NCI-H345 (cell line): ENCODE results near the gene TFAP2C.

Source experiments
- DNase-seq: peaks from one replicate; lab custom pipeline; 2025; lab: John Stamatoyannopoulos, UW

TFAP2C gene

DNA sequence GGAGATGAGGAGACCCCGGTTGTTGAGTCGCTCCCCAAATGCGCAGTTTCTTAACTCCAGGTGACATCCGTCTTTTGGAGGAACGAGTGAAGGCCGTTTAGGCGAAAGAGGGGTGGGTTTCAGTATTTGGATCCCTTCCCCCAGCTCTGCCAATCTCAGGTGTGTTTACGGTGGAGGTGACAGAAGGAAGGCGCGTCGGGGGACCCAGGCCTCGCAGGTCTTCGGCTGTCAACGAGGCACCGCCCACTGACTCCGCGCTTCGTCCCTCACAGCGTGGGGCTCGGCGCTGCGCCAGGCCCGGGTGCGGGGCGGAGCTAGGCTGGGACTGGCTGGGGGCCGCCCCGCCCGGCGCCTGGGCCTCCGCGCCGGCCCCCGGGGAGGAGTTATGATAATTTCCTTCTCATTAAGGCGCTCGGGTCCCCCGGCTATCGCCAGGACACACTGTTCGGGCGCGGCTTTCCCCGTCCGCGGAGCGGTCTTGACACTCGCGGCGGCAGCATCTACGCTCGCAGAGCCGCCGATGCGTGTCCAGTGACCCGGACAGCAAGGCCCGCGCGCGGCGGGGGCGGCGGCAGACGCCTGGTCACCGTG lies at the start of gene TFAP2C:
Gene TFAP2C (plus strand): TSS at position 434 of the 591 bp plus-strand sequence. CDS start 239 bp downstream, outside the sequence.
- peak; percentile 89 for DNase-seq

- no peak for DNase-seq
These were observed 48.9 kb upstream of the TFAP2C start for GRCh38 chr20:56580226-56580625.

DNA sequence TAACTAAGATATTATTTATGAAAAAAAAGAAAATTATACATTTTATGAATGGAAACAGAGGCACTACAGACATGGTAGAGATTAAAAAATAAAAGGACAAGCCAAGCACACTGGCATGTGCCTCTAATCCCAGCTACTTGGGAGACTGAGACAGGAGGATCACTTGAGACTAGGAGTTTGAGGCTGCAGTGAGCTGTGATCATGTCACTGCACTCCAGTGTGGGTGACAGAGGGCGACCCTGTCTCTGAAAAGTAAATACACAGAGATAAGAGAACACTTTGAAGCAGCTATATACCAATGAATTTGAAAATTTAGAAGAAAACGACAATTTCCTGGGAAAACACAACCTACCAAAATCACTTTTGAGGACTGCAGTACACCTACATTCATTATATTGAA lies 47.4 kb upstream of the TFAP2C start:
- DNase-seq, result no peak

DNA sequence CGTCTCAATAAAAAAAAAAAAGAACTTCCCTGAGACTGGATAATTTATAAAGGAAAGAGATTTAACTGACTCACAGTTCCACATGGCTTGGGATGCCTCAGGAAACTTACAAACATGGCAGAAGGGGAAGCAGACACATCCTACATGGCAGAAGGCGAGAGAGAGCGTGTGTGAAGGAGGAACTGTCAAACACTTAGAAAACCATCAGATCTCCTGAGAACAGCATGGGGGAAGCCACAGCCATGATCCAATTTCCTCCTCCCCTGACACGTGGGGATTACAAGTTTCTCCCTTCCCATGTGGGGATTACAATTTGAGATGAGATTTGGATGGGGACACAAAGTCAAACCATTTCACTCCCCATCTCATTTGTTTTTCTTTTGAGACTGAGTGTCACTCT lies 46.6 kb upstream of the TFAP2C start:
- DNase-seq, result no peak

- DNase-seq, result no peak
These were observed 44.2 kb upstream of the TFAP2C start for GRCh38 chr20:56584916-56585315.

- no peak for DNase-seq
These were observed 41.6 kb upstream of the TFAP2C start for GRCh38 chr20:56587307-56588041.

DNA sequence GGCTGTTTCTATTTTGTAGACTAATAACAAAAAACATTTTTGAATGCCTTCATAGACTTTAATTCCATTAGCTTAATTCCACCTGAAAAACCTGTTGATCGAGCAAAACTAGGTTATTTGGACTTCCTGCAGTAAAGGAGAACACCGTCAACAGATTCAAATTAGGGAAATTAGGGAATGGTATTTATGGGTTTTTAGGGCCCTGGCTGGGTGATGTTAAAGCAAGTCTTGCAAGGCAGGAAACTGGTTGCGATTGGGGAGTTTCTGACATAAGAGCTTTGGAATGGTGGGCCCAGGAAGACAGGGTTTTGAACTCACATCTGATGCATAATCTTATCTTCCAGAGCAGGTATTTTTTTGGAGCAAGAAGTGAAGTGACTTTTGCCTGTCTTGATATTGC lies 40.1 kb upstream of the TFAP2C start:
- DNase-seq, result no peak

DNA sequence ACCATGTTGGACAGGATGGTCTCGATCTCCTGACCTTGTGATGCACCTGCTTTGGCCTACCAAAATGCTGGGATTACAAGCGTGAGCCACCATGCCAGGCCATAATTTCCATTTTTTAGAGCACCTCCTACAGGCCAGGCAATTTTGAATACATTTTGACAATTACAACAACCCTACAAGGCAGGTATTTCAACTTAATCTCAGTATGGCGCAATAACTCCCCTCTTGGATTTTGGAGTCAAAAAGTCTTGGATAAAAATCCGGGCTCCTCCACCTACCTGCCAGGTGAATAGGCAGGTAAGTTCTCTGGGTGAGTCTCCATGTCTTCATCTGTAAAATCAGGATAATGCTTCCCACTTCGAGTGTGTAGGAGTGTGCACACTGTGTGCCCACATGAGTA lies 39.5 kb upstream of the TFAP2C start:
- DNase-seq, result no peak

DNA sequence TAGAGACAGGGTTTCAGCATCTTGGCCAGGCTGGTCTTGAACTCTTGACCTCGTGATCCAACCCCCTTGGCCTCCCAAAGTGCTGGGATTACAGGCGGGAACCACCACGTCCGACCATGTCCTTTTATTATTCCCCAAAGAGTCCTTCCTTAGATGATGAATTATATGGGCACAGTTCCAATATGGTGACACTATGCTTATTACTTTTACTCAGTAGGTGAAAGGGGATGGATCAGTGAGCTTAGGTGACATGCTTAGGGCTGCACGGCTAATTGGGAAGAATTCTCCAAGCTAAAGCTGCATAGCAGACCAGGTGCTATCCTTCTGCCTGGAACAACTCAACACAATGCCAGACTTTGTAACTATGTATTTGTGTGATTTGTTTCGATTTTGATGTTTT lies 38.2 kb upstream of the TFAP2C start:
- DNase-seq, result no peak

GRCh38 chr20:56592211-56592610 lies 36.9 kb upstream of the TFAP2C start:
- no peak for DNase-seq

- DNase-seq, result no peak
These were observed 36.3 kb upstream of the TFAP2C start for GRCh38 chr20:56592817-56593216.

DNA sequence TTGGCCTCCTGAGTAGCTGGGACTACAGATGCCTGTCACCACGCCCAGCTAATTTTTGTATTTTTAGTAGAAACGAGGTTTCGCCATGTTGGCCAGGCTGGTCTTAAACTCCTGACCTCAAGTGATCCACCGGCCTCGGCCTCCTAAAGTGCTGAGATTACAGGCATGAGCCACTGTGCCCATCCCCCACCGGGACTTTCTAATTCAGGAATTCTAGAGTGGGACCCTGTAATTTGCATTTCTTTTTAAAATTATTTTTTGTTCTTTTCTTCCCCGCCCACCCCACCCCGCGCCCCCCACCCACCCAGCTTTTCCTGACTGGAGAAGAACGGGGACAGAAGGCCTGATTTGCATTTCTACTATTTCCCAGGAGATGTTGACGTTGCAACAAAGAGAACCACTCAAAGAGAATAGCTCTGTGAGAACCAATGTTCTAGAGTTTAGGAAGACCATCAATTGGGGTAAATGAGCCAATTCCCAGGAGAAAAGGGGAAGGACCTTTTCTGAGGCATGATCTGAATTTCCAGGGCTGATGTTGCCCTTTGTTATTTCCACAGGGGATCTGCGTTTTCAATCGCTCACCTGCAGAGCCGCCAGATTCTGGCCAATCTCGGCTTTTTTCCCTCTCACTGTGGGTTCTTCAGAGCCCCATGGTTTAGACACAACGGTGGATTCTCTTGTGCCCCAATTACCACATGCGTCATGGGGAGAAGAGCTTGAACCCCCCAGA lies 33.2 kb upstream of the TFAP2C start:
- DNase-seq, result peak; percentile 39

- DNase-seq, result no peak
These were observed 27.9 kb upstream of the TFAP2C start for GRCh38 chr20:56601166-56601565.

DNA sequence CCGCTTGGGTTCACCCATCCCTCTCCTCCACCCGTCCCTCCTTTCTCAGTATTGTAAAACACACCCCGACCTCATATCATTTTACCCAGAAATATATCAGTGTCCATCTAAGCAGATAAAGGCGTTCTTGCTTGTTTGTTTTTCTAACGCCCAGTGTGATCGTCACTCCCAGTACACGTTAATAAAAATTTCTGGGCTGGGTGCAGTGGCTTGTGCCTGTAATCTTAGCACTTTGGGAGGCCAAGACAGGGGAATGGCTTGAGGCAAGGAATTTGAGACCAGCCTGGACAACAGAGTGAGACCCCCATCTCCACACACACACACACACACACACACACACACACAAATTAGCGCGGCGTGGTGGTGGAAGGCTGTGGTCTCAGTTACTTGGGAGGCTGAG lies 24.4 kb upstream of the TFAP2C start:
- no peak for DNase-seq

DNA sequence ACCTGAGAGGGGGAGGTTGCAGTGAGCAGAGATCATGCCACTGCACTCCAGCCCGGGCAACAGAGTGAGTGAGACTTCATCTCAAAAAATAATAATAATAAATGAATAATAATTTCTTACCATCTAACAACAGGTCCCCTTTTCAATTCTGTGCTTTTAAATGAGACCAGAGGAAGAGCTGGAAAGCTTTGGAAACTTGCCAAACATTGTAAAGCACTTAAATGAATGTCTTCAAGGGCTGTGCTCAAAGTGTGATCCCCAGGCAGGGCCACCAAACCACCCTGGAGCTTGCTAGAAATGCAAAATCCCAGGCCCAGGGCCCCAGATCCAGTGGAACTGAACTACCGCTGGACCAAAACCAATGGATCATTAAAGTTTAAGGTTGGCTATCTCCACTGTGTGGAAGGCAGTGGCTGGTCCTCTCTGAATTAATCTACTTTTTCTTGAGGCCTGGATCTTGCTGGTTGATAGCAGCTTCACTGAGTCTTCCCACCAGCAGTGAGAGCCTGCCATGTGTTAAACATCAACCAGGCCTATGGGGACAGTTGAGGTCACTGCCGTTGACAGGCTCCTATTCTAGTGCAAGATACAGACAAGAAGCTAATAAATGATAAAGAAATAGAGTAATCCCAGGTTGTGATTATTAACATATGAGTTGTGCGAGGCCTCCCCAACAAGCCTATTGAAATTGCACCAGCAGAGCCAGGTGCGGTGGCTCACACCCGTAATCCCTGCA lies 23.7 kb upstream of the TFAP2C start:
- DNase-seq, result no peak

GRCh38 chr20:56606174-56606945 lies 22.7 kb upstream of the TFAP2C start:
- DNase-seq, result no peak

- no peak for DNase-seq
These were observed 21.9 kb upstream of the TFAP2C start for GRCh38 chr20:56607061-56607704.

GRCh38 chr20:56608376-56608775 lies 20.7 kb upstream of the TFAP2C start:
- DNase-seq, result no peak

DNA sequence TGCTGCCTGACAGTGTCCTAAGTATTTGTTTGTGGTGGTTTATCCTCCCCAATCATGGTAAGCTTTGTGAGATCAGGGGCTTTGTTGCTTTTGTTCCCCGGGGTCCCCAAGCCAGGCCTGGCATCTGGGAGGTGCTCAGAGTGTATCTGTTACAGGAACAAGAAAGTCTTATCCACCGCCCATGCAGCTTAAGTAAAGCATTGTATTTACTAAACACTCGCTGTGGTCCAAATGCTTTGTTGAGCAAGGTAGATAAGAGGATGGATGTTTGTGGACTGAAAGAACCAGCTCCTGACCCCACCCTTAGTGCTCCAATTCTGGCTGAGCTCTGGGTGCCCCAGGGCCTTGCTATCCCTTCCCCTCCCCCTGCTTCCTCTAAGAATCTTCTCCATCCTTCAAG lies 19.8 kb upstream of the TFAP2C start:
- DNase-seq, result no peak

- DNase-seq, result no peak
These were observed 19.0 kb upstream of the TFAP2C start for GRCh38 chr20:56610098-56610497.

DNA sequence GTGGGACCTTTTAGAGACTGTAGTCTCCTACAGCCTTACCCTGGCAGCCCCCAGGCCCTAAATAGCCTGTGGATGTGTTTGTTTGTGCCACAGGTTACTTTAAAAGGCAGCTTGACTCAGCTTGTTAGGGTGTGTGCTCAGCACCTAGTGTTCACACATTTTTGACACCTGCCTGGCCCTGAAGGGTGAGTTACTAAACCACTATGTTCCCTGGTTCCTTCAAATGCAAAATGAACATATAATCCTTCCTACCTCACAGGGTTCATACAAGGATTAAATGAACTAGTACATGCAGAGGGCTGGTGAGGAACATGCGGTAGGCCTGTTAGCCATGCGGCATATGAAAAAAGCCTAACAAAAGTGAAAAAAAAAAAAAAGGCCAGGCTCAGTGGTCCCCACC lies 14.9 kb upstream of the TFAP2C start:
- no peak for DNase-seq
